Keratinocyte (primary cell): ENCODE measurements around the gene B4GALT7. TPM values are rescaled to one million over a fixed set of nuclear protein-coding genes. Genes with fewer than 3 reads are reported as not detected.

Experiments used
- DNase-seq: peaks from one replicate; pipeline ENCODE4 v3.0.0-alpha.2; 2011; ENCODE audit warnings: low read depth, missing footprints, low spot score
- FAIRE-seq: peaks from 2 replicates; lab custom pipeline; 2011; peaks lifted over from hg19 to GRCh38; lab: Jason Lieb, UNC
- H2AFZ ChIP-seq: 2 replicates; pipeline ENCODE4 v1.6.0; 2012; ENCODE audit warnings: low read length, control low read depth, inconsistent platforms; ENCODE audit not compliant: control insufficient read depth
- H3K27ac ChIP-seq: 2 replicates; pipeline ENCODE4 v1.5.1; 2011; ENCODE audit warnings: low read length; ENCODE audit not compliant: control insufficient read depth, insufficient read depth
- H3K27me3 ChIP-seq: 3 replicates; pipeline ENCODE4 v1.6.0; 2011; ENCODE audit warnings: low read length; ENCODE audit not compliant: control insufficient read depth, insufficient read depth; ENCODE audit errors: extremely low read depth
- H3K36me3 ChIP-seq, 2 experiments: 2 replicates in 1 of 2; 3 replicates in 1 of 2; pipeline ENCODE4 v1.5.1; 2011; ENCODE audit warnings: low read length in 2 of 2, mild to moderate bottlenecking in 1 of 2; ENCODE audit not compliant: control insufficient read depth in 2 of 2, insufficient read depth in 2 of 2; ENCODE audit errors: extremely low read depth in 1 of 2
- H3K4me1 ChIP-seq: 3 replicates; pipeline ENCODE4 v1.5.1; 2011; ENCODE audit warnings: low read length; ENCODE audit not compliant: control insufficient read depth, insufficient read depth; ENCODE audit errors: extremely low read depth
- H3K4me2 ChIP-seq: 3 replicates; pipeline ENCODE4 v1.6.0; 2011; ENCODE audit warnings: low read depth, low read length; ENCODE audit not compliant: control insufficient read depth, insufficient read depth; ENCODE audit errors: extremely low read depth
- H3K4me3 ChIP-seq, 3 experiments: fragments of 200-600 bp in 1 of 3; sonication (generic) in 1 of 3; 2 replicates in 2 of 3; 3 replicates in 1 of 3; pipeline ENCODE4 v1.5.1; 2011 to 2016; ENCODE audit warnings: low read length in 3 of 3, mild to moderate bottlenecking in 3 of 3, control low read depth in 2 of 3, inconsistent platforms in 1 of 3, low read depth in 1 of 3, mixed read lengths in 1 of 3, mixed run types in 1 of 3, moderate library complexity in 1 of 3; ENCODE audit not compliant: control insufficient read depth in 2 of 3, insufficient read depth in 2 of 3; ENCODE audit errors: extremely low read depth in 1 of 3
- H3K79me2 ChIP-seq: 2 replicates; pipeline ENCODE4 v1.6.0; 2012; ENCODE audit warnings: low read length; ENCODE audit not compliant: control insufficient read depth, insufficient read depth
- H3K9ac ChIP-seq: 3 replicates; pipeline ENCODE4 v1.6.0; 2011; ENCODE audit warnings: low read length; ENCODE audit not compliant: control insufficient read depth, insufficient read depth; ENCODE audit errors: extremely low read depth
- H3K9me1 ChIP-seq: 3 replicates; pipeline ENCODE4 v1.6.0; 2011; ENCODE audit warnings: low read length; ENCODE audit not compliant: control insufficient read depth, insufficient read depth; ENCODE audit errors: extremely low read depth
- H3K9me3 ChIP-seq: 2 replicates; pipeline ENCODE4 v1.5.1; 2012; ENCODE audit warnings: low read depth, low read length; ENCODE audit not compliant: control insufficient read depth
- H4K20me1 ChIP-seq: 3 replicates; pipeline ENCODE4 v1.6.0; 2011; ENCODE audit warnings: low read length; ENCODE audit not compliant: control insufficient read depth, insufficient read depth; ENCODE audit errors: extremely low read depth
- CTCF ChIP-seq, 3 experiments: IDR thresholded peaks in 1 of 3; conservative IDR thresholded peaks in 1 of 3; optimal IDR thresholded peaks in 1 of 3; 2 replicates in 2 of 3; 3 replicates in 1 of 3; pipeline versions ENCODE3 to v1.5.1; 2011; ENCODE audit warnings: low read length in 3 of 3, mild to moderate bottlenecking in 3 of 3, moderate library complexity in 2 of 3, control low read depth in 1 of 3, inconsistent platforms in 1 of 3; ENCODE audit not compliant: insufficient read depth in 2 of 3; ENCODE audit errors: extremely low read depth in 1 of 3
- EZH2 ChIP-seq: IDR thresholded peaks from one replicate; pipeline ENCODE4 v1.6.1; 2012; ENCODE audit warnings: inconsistent platforms, mild to moderate bottlenecking, low read length, moderate library complexity
- dilution Hi-C: fragments of 300-500 bp; cut with MboI; formaldehyde crosslinking; loops from one replicate; pipeline ENCODE4 v1.7.0; 2020; ENCODE audit warnings: low sequenced_read_pairs; ENCODE audit not compliant: extremely low pct_ligation_motif_present
- polyA plus RNA-seq, 5 experiments: library from polyadenylated mRNA; depleted of rRNA in 3 of 5; stranded (reverse) in 3 of 5; stranded (forward) in 1 of 5; unstranded in 1 of 5; fragments of >200 nt; gene quantifications; 1 replicate in 1 of 5; 2 replicates in 3 of 5; 3 replicates in 1 of 5; pipeline versions ENCODE4 v1.2.1 to v1.2.3, GENCODE V29; 2011 to 2012; ENCODE audit warnings: missing spikeins in 2 of 5, low read depth in 1 of 5, low replicate concordance in 1 of 5

B4GALT7 gene
- polyA plus RNA-seq, 1 donor (not counting 4 experiments of a cell fraction or from before 2014, with no cell fraction given) = 15.7 TPM

GRCh38 chr5:177598477-177598876 lies 1.5 kb upstream of the B4GALT7 start:
- Histone ChIP-seq H3K79me2 (peaks cover 21% of the 10 kb centered on the region), H3K27me3 (no peaks in the 10 kb centered on the region), H4K20me1 (no peaks in the 10 kb centered on the region), H3K4me1 (peaks cover 8% of the 10 kb centered on the region), H3K4me2 (no peak overlapping the region), H3K9ac (no peak overlapping the region), H3K27ac (no peak overlapping the region), H3K9me3 (no peaks in the 10 kb centered on the region), H3K36me3 (peaks cover 32 to 33% of the 10 kb centered on the region in 2 experiments), H3K4me3 (no peak overlapping the region), H3K9me1 (no peaks in the 10 kb centered on the region), H2AFZ (no peak overlapping the region)
- dilution Hi-C loops = no loop called here
- FAIRE-seq (no peak), DNase-seq (no peak)
- TF ChIP-seq EZH2 (no peak), CTCF (optimal IDR thresholded peaks at IDR 0.05 in 1 of 3, IDR thresholded peaks at IDR 0.05 in 1 of 3, conservative IDR thresholded peaks at IDR 0.05 in 1 of 3; ENCODE audit: extremely low read depth in 1 of 3, insufficient read depth in 2 of 3, low read length in 3 of 3) (no peak)

GRCh38 chr5:177600508-177601018 lies 631 bp downstream of the B4GALT7 start:
- no peak for FAIRE-seq
- Histone ChIP-seq H3K9ac (peak overlapping the region; percentile 89), H3K9me1 (no peaks in the 10 kb centered on the region), H3K79me2 (peaks cover 8% of the 10 kb centered on the region), H3K4me1 (peaks cover 7% of the 10 kb centered on the region), H3K27ac (peak overlapping the region; percentile 74), H3K4me3 (peak overlapping the region; percentile 70 to 95 (median 88)), H2AFZ (peak overlapping the region; percentile 77), H4K20me1 (no peaks in the 10 kb centered on the region), H3K36me3 (peaks cover 15 to 16% of the 10 kb centered on the region in 2 experiments), H3K9me3 (no peaks in the 10 kb centered on the region), H3K27me3 (no peaks in the 10 kb centered on the region), H3K4me2 (peak overlapping the region; percentile 58)
- no peak for TF ChIP-seq EZH2
- no peak for TF ChIP-seq CTCF (optimal IDR thresholded peaks at IDR 0.05 in 1 of 3, IDR thresholded peaks at IDR 0.05 in 1 of 3, conservative IDR thresholded peaks at IDR 0.05 in 1 of 3; ENCODE audit: extremely low read depth in 1 of 3, insufficient read depth in 2 of 3, low read length in 3 of 3)
- dilution Hi-C loops = no loop called here
- DNase-seq = no peak
